Measurements from ENCODE around the gene MEIKIN. TPM values are rescaled to one million over a fixed set of nuclear protein-coding genes. Genes with fewer than 3 reads are reported as not detected.

The MEIKIN gene
- total and polyA plus RNA-seq, 9 donors: 0.29 TPM; not detected in 8

DNA sequence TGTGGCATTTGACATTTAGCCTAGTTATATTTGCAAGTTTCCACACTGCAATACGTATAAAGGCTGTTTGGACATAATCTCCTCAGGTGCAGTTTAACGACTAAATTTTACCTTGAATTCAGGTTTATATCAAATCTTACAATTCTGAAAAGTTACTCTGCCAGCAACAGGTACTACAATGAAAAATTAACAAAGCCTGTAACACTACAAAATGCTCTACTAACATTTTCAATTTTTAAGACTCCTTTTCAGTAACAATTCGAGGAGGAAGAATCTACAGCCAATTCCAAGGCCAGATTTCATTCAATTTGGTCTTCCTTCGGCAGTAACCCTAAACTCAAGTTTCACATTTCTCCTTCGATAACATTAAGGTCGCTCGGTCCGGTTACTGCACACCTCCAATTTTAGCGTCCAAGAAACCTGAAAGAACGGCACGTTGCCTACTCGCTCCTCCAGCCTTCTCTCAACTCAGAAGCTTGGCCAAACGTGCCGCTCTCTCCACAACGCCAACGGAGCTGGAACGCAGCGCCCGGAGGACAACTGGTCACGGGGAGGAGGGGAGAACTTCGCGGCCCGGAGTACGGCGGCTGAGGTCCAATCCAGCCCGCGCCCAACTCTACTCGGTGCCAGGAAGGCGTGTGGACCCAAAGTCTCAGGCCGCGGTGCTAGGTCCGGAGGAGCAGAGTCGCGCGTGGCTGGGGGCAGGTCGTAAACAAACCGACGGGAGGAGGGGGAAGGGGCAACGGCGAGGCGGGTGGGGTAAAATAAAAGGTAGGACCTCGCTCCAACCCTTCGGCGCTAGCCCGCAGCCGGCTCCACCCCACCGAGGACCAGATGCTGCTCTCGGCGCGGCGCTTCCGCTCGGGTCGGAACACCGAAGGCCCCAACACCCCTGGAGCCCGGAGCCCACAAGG is 149.3 kb downstream of the MEIKIN start:
- intact Hi-C loops (cut with DNase I): loop anchor here in 1 of 4 donors (2.0 kb wide), 1 partner anchor 161 kb away; the partner anchor contains the start of gene RAPGEF6
- peak overlapping the region; percentile 97 to 99 for H3K27ac ChIP-seq
- no peaks in the 10 kb centered on the region for H3K9me3 ChIP-seq
- no peaks in the 10 kb centered on the region for H3K36me3 ChIP-seq
- WGBS, 3 donors: 0 to 1% (median 1%) methylated on average over 53 to 56 of the region's 56 CpGs
- TF ChIP-seq EP300 (IDR thresholded peaks at IDR 0.05): no peak
- no peak for TF ChIP-seq CTCF (IDR thresholded peaks at IDR 0.05)
- no peak for TF ChIP-seq POLR2A (IDR thresholded peaks at IDR 0.05)
- peak overlapping the region; percentile 96 for H3K4me3 ChIP-seq
- no peaks in the 10 kb centered on the region for H3K27me3 ChIP-seq
- peaks cover 5% of the 10 kb centered on the region for H3K4me1 ChIP-seq (ENCODE audit: insufficient read depth)
- peak; percentile 61 to 81 (median 73) for DNase-seq

GRCh38 chr5:131795228-131795627 is 150.2 kb downstream of the MEIKIN start:
- H3K27ac ChIP-seq: no peak overlapping the region
- H3K4me3 ChIP-seq: peak overlapping the region; percentile 96
- no peaks in the 10 kb centered on the region for H3K27me3 ChIP-seq
- H3K36me3 ChIP-seq: no peaks in the 10 kb centered on the region
- no peak for DNase-seq
- H3K4me1 ChIP-seq (ENCODE audit: insufficient read depth): peaks cover 5% of the 10 kb centered on the region
- TF ChIP-seq EP300 (IDR thresholded peaks at IDR 0.05): no peak
- no peak for TF ChIP-seq POLR2A (IDR thresholded peaks at IDR 0.05)
- TF ChIP-seq CTCF (IDR thresholded peaks at IDR 0.05): no peak
- no peaks in the 10 kb centered on the region for H3K9me3 ChIP-seq
- 62 to 67% (median 65%) methylated on average over 6 of the region's 6 CpGs for WGBS, 3 donors
- intact Hi-C loops (cut with DNase I): no loop called here

DNA sequence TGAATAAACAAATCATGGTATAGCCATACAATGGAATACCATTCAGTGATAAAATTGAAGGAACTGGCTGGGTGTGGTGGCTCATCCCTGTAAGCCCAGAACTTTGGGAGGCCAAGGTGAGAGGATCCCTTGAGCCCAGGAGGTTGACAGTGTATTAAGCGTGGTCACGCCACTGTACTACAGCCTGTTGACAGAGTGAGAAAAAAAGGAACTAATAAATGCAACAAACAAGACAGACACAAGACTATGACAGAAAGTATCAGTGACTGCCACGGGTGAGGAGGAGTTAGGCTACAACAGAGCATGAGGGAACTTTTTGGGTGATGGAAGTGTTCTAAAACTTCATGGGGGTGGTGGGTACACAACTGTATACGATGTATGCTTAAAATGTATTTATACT is 150.9 kb downstream of the MEIKIN start:
- DNase-seq: no peak
- intact Hi-C loops (cut with DNase I): no loop called here
- 80 to 84% (median 83%) methylated on average over 4 of the region's 4 CpGs for WGBS, 3 donors
- Histone ChIP-seq H3K27me3 (no peaks in the 10 kb centered on the region), H3K9me3 (no peaks in the 10 kb centered on the region), H3K4me1 (ENCODE audit: insufficient read depth) (peaks cover 5% of the 10 kb centered on the region), H3K27ac (no peak overlapping the region), H3K36me3 (no peaks in the 10 kb centered on the region), H3K4me3 (no peak overlapping the region)
- no peak for TF ChIP-seq EP300 (IDR thresholded peaks at IDR 0.05)
- TF ChIP-seq CTCF (IDR thresholded peaks at IDR 0.05): no peak
- no peak for TF ChIP-seq POLR2A (IDR thresholded peaks at IDR 0.05)

- Histone ChIP-seq H3K4me1 (ENCODE audit: insufficient read depth) (peaks cover 5% of the 10 kb centered on the region), H3K27me3 (no peaks in the 10 kb centered on the region), H3K36me3 (no peaks in the 10 kb centered on the region), H3K4me3 (no peak overlapping the region), H3K27ac (no peak overlapping the region), H3K9me3 (no peaks in the 10 kb centered on the region)
- DNase-seq: no peak
- WGBS, 3 donors: 97 to 98% (median 97%) methylated on average over 2 of the region's 2 CpGs
- intact Hi-C loops (cut with DNase I): no loop called here
- TF ChIP-seq CTCF (IDR thresholded peaks at IDR 0.05) (no peak), POLR2A (IDR thresholded peaks at IDR 0.05) (no peak), EP300 (IDR thresholded peaks at IDR 0.05) (no peak)
These were observed 152.6 kb downstream of the MEIKIN start for GRCh38 chr5:131792896-131793295.

Data from ovary (tissue), 9 donors.